ENCODE data around the gene DENND1A. TPM values are rescaled to one million over a fixed set of nuclear protein-coding genes. Genes with fewer than 3 reads are reported as not detected.

The DENND1A gene
- total RNA-seq, 1 experiment from 2014 or later, result 23.5 TPM

DNA sequence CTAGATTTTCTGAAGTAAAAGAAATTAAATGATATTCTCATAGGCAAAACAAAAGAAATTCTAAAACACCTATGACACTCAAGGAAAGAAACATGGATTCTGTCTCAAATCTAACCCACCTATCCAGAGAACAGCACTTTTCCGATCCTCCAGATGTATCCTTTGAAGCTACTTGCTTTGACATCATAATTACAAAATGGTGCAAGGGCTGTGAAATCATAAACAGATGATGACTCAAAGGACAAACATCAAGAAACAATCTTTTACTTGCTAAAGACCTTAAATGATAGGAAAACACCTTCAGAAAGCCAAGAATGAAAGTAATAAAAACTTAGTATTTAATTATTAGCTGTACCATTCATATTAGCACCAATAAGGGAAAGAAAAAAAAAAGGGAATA, 202.6 kb downstream of the DENND1A start:
- no peak for ATAC-seq
- Mint-ChIP-seq H3K4me1 (peaks cover 14% of the 10 kb centered on the region), H3K36me3 (peaks cover 26% of the 10 kb centered on the region)

GRCh38 chr9:123725389-123725788, 204.5 kb downstream of the DENND1A start:
- peaks cover 45% of the 10 kb centered on the region for H3K36me3 Mint-ChIP-seq
- peaks cover 2% of the 10 kb centered on the region for H3K27me3 Mint-ChIP-seq (ENCODE audit: low read depth)
- peak overlapping the region; percentile 43; the same call in 1 of the 2 replicates for H3K27ac Mint-ChIP-seq
- ChIA-PET POLR2A (no interaction called here), CTCF (interaction anchor here (0.9 to 1.7 kb wide), 2 partner anchors 33 to 99 kb away, joined by 3 read pairs; no protein-coding TSS in a partner anchor)
- DNase-seq (ENCODE audit: low spot score), result peak; percentile 28
- no peak for ATAC-seq
- peaks cover 40% of the 10 kb centered on the region for H3K9me3 Mint-ChIP-seq
- H3K4me1 Mint-ChIP-seq, result peaks cover 14% of the 10 kb centered on the region
- H3K4me3 Mint-ChIP-seq, result no peak overlapping the region
- no peak for TF ChIP-seq TP53 (CRISPR knock-in tag; IDR thresholded peaks at IDR 0.05)
- TF ChIP-seq ZMAT4 (CRISPR knock-in tag; IDR thresholded peaks at IDR 0.05), result no peak
- no peak for TF ChIP-seq ZNF263 (CRISPR knock-in tag; IDR thresholded peaks at IDR 0.05; ENCODE audit: low read depth)
- no peak for TF ChIP-seq EMX1 (CRISPR knock-in tag; IDR thresholded peaks at IDR 0.05)
- TF ChIP-seq CTCF (IDR thresholded peaks at IDR 0.05), result no peak
- TF ChIP-seq PRRX2 (CRISPR knock-in tag; IDR thresholded peaks at IDR 0.05), result no peak

More for the DNA sequence above, 202.6 kb downstream of the DENND1A start:
- ChIA-PET POLR2A (no interaction called here), CTCF (interaction anchor here (1.2 kb wide), 1 partner anchor 313 kb away, joined by 4 read pairs; no protein-coding TSS in a partner anchor)
- no peaks in the 10 kb centered on the region for H3K27me3 Mint-ChIP-seq (ENCODE audit: low read depth)
- H3K4me3 Mint-ChIP-seq, result no peak overlapping the region
- no peak overlapping the region for H3K27ac Mint-ChIP-seq
- no peak for TF ChIP-seq IRF1 (CRISPR knock-in tag; IDR thresholded peaks at IDR 0.05)
- no peak for TF ChIP-seq E2F1 (CRISPR knock-in tag; IDR thresholded peaks at IDR 0.05)
- no peak for TF ChIP-seq AR (CRISPR knock-in tag; IDR thresholded peaks at IDR 0.05)
- TF ChIP-seq GTF2I (CRISPR knock-in tag; conservative IDR thresholded peaks at IDR 0.05), result no peak
- TF ChIP-seq GABPB1 (CRISPR knock-in tag; IDR thresholded peaks at IDR 0.05), result no peak
- TF ChIP-seq, protein P1, sequence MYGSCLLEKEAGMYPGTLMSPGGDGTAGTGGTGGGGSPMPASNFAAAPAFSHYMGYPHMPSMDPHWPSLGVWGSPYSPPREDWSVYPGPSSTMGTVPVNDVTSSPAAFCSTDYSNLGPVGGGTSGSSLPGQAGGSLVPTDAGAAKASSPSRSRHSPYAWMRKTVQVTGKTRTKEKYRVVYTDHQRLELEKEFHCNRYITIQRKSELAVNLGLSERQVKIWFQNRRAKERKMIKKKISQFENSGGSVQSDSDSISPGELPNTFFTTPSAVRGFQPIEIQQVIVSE (CRISPR knock-in tag; IDR thresholded peaks at IDR 0.05; ENCODE audit: borderline replicate concordance), result no peak
- TF ChIP-seq ZNF281 (CRISPR knock-in tag; IDR thresholded peaks at IDR 0.05), result no peak
- peaks cover 20% of the 10 kb centered on the region for H3K9me3 Mint-ChIP-seq
- DNase-seq (ENCODE audit: low spot score), result no peak
